MCF 10A (cell line): Measurements from ENCODE around the gene TRIM72. TPM values are rescaled to one million over a fixed set of nuclear protein-coding genes. Genes with fewer than 3 reads are reported as not detected.

Source experiments
- BruUV-seq: library from RNA; stranded (reverse); fragments of 400-500 nt; replicated peaks from 2 replicates; lab custom pipeline; 2021; lab: Mats Ljungman, UMichigan
- CTCF ChIA-PET: fragments of 300-600 bp; sonication (Branson Sonifier 250); formaldehyde crosslinking; extraction: SDS; loops from one replicate; lab custom pipeline; 2021; ENCODE audit warnings: antibody characterized with exemption, inconsistent platforms; lab: Yijun Ruan, JAX
- POLR2A ChIA-PET: fragments of 300-600, 350-650 bp; sonication (Branson Sonifier 250); formaldehyde crosslinking; extraction: SDS; loops from one replicate; lab custom pipeline; 2020; ENCODE audit warnings: antibody characterized with exemption, inconsistent platforms; lab: Yijun Ruan, JAX
- DNase-seq: peaks from one replicate; pipeline ENCODE4 v3.0.0-alpha.2; 2018; ENCODE audit not compliant: unreplicated experiment
- H3K27ac Mint-ChIP-seq: one replicate; pipeline ENCODE4 v1.8.0; 2022; ENCODE audit warnings: mild to moderate bottlenecking, low read depth, mixed read lengths; ENCODE audit not compliant: unreplicated experiment
- H3K27me3 Mint-ChIP-seq: one replicate; pipeline ENCODE4 v1.8.0; 2022; ENCODE audit warnings: mixed read lengths; ENCODE audit not compliant: insufficient read depth, unreplicated experiment
- H3K36me3 Mint-ChIP-seq: one replicate; pipeline ENCODE4 v1.8.0; 2022; ENCODE audit warnings: mild to moderate bottlenecking, moderate library complexity, mixed read lengths; ENCODE audit not compliant: insufficient read depth, unreplicated experiment
- H3K4me1 Mint-ChIP-seq: one replicate; pipeline ENCODE4 v1.8.0; 2022; ENCODE audit warnings: mixed read lengths; ENCODE audit not compliant: insufficient read depth, unreplicated experiment
- H3K4me3 Mint-ChIP-seq: one replicate; pipeline ENCODE4 v1.8.0; 2022; ENCODE audit warnings: mild to moderate bottlenecking, moderate library complexity, mixed read lengths; ENCODE audit not compliant: unreplicated experiment
- H3K9me3 Mint-ChIP-seq: one replicate; pipeline ENCODE4 v1.8.0; 2022; ENCODE audit warnings: mixed read lengths; ENCODE audit not compliant: unreplicated experiment
- intact Hi-C: fragments of 100-400 bp; cut with micrococcal nuclease; formaldehyde crosslinking; loops from 2 replicates; pipeline ENCODE4 v1.14.1; 2022
- total RNA-seq: library from RNA; stranded (reverse); gene quantifications from 2 replicates; pipeline ENCODE4 v1.2.3, GENCODE V29; 2022
- TF ChIP-seq, protein P1 (sequence below): fragments of 200-600 bp; IDR thresholded peaks from one replicate; pipeline ENCODE4 v1.8.0; 2022; ENCODE audit warnings: antibody characterized with exemption, mild to moderate bottlenecking; ENCODE audit not compliant: unreplicated experiment

TRIM72 gene
- total RNA-seq, 1 experiment from 2014 or later, result not detected

DNA sequence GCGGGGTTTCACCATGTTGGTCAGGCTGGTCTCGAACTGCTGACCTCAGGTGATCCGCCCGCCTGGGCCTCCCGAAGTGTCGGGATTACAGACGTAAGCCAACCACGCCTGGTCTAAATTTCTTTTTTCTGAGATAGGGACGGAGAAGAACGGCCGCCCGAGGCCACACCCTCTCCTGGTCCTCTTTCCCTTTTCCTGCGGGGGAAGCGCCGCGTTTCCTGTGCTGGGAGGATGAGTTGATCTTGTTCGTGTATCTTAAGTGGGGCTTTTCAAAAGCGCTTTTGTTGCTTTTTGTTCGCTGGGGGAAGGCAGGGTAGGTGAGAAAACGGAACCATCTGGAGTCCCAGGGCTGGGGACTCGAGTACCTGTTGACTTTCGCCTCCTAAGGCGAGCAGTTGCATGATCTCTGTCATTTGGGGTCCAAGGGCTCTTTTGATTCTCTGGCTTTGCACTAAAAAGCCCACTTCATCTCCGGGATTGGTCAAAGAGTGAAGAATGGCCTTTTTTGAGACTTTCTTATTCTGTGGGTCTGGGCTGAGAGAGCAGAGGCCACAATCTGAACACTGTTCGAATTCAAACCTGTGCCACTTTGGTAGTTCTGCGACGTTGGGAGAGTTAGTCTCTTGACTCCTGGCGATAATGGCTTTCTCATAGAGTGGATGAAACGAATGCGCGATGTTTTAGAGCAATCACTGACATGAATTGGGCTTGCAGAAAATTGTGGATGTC lies 32.7 kb upstream of the TRIM72 start:
- no TSS peak for BruUV-seq
- DNase-seq, result peak; percentile 51
- peaks cover 34% of the 10 kb centered on the region for H3K4me1 Mint-ChIP-seq

DNA sequence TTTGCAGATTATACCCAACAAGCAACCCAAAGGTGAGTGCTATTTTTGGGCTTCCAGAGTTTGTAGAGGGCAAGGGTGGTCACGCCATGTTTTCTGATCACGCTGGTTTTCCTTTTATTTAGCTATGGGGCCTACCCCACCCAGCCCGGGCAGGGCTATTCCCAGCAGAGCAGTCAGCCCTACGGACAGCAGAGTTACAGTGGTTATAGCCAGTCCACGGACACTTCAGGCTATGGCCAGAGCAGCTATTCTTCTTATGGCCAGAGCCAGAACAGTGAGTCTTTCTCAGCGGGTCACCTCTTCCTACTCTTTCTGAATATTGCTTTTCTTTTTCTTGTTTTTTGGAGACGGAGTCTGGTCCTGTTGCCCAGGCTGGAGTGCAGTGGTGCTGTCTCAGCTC lies 31.5 kb upstream of the TRIM72 start:
- Mint-ChIP-seq H3K4me3 (peak overlapping the region; percentile 95), H3K4me1 (peaks cover 27% of the 10 kb centered on the region), H3K9me3 (no peaks in the 10 kb centered on the region), H3K27me3 (no peaks in the 10 kb centered on the region), H3K36me3 (peaks cover 74% of the 10 kb centered on the region), H3K27ac (peak overlapping the region; percentile 83)
- TF ChIP-seq, protein P1, sequence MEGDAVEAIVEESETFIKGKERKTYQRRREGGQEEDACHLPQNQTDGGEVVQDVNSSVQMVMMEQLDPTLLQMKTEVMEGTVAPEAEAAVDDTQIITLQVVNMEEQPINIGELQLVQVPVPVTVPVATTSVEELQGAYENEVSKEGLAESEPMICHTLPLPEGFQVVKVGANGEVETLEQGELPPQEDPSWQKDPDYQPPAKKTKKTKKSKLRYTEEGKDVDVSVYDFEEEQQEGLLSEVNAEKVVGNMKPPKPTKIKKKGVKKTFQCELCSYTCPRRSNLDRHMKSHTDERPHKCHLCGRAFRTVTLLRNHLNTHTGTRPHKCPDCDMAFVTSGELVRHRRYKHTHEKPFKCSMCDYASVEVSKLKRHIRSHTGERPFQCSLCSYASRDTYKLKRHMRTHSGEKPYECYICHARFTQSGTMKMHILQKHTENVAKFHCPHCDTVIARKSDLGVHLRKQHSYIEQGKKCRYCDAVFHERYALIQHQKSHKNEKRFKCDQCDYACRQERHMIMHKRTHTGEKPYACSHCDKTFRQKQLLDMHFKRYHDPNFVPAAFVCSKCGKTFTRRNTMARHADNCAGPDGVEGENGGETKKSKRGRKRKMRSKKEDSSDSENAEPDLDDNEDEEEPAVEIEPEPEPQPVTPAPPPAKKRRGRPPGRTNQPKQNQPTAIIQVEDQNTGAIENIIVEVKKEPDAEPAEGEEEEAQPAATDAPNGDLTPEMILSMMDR, result no peak
- no TSS peak for BruUV-seq
- ChIA-PET POLR2A (interaction anchor here (0.7 to 2.4 kb wide), 9 partner anchors 9 to 277 kb away, joined by 3 to 13 read pairs (median 5); partner anchors contain the start of genes KAT8, ZNF646 and ZNF668), CTCF (interaction anchor here (0.6 to 1.2 kb wide), 6 partner anchors 12 to 281 kb away, joined by 3 to 6 read pairs (median 4); no protein-coding TSS in a partner anchor)
- no peak for DNase-seq
- intact Hi-C loops, result loop anchor here (5.0 to 10.0 kb wide), 3 partner anchors 65 to 512 kb away; partner anchors contain the start of genes KAT8 and ZNF843

More for the DNA sequence above, 32.7 kb upstream of the TRIM72 start:
- Mint-ChIP-seq H3K27ac (peak overlapping the region; percentile 99), H3K4me3 (peak overlapping the region; percentile 95), H3K36me3 (peaks cover 63% of the 10 kb centered on the region), H3K9me3 (no peaks in the 10 kb centered on the region), H3K27me3 (no peaks in the 10 kb centered on the region)
- TF ChIP-seq, protein P1, result no peak
- POLR2A ChIA-PET, result interaction anchor here (0.6 to 2.8 kb wide), 33 partner anchors 9 to 696 kb away, joined by 3 to 53 read pairs (median 6); partner anchors contain the start of genes ARMC5, KAT8, PYCARD and STX4
- CTCF ChIA-PET, result interaction anchor here (1.0 kb wide), 1 partner anchor 13 kb away, joined by 6 read pairs; no protein-coding TSS in a partner anchor
- intact Hi-C loops, result loop anchor here (2.0 to 10.0 kb wide), 4 partner anchors 64 to 514 kb away; partner anchors contain the start of genes KAT8 and ZNF843

DNA sequence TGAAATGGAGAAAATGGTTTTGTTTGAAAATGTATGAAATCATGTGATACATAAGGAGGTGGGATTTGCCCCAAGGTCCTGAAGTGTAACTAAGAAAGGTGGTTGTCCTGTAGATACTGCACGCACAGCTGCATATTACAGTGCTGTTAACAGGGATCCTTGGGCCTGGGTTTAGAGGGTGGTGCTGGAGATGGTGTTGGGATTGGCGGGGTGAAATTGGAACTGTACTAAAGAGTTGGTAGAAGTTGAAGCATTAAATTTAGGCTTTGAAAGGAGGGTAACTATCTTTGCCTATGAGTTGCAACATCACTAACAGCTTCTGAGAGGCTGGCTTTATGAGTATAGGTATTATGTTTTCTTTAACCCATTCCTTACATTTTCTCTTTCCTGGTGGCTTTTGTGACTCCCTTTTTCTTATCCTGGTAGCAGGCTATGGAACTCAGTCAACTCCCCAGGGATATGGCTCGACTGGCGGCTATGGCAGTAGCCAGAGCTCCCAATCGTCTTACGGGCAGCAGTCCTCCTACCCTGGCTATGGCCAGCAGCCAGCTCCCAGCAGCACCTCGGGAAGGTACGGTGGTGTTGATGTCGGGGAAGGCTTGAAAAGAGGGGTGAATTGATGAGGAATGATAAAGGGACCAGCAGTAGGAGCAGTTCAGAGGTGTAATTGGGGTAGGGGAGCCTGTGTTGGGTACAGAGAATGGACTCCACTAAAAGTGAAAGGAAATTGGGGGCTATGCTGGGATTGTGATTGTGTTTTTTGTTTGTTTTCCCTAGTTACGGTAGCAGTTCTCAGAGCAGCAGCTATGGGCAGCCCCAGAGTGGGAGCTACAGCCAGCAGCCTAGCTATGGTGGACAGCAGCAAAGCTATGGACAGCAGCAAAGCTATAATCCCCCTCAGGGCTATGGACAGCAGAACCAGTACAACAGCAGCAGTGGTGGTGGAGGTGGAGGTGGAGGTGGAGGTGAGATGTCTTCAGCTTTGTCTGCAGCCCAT lies 30.2 kb upstream of the TRIM72 start:
- ChIA-PET POLR2A (interaction anchor here (1.9 to 2.4 kb wide), 5 partner anchors 8 to 66 kb away, joined by 5 to 13 read pairs (median 6); partner anchors contain the start of gene KAT8), CTCF (interaction anchor here (0.5 to 1.8 kb wide), 9 partner anchors 9 to 269 kb away, joined by 3 to 6 read pairs (median 3); no protein-coding TSS in a partner anchor)
- TF ChIP-seq, protein P1, result no peak
- Mint-ChIP-seq H3K27me3 (no peaks in the 10 kb centered on the region), H3K4me1 (peaks cover 26% of the 10 kb centered on the region), H3K36me3 (peaks cover 87% of the 10 kb centered on the region), H3K27ac (peak overlapping the region; percentile 83), H3K9me3 (no peaks in the 10 kb centered on the region), H3K4me3 (peak overlapping the region; percentile 95)
- DNase-seq, result no peak
- intact Hi-C loops, result loop anchor here (5.0 to 10.0 kb wide), 3 partner anchors 66 to 511 kb away; partner anchors contain the start of genes KAT8 and ZNF843
- no TSS peak for BruUV-seq
